GM12864 (cell line): Measurements from ENCODE around the gene MYL6B.

Source experiments
- DNase-seq: peaks from one replicate; pipeline ENCODE4 v3.0.0-alpha.2; 2011; ENCODE audit warnings: low read depth
- H3K4me3 ChIP-seq: 2 replicates; pipeline ENCODE4 v1.5.1; 2011; ENCODE audit warnings: mild to moderate bottlenecking, low read depth, low read length, control low read depth
- TF ChIP-seq, protein P1 (sequence below): IDR thresholded peaks from 2 replicates; pipeline ENCODE4 v1.5.1; 2011; ENCODE audit warnings: low read depth, mild to moderate bottlenecking, moderate library complexity, low read length, control low read depth, inconsistent platforms; ENCODE audit errors: missing control alignments

MYL6B gene

GRCh38 chr12:56202838-56203237, 50.5 kb downstream of the MYL6B start:
- H3K4me3 ChIP-seq, result no peak overlapping the region
- no peak for DNase-seq
- TF ChIP-seq, protein P1, sequence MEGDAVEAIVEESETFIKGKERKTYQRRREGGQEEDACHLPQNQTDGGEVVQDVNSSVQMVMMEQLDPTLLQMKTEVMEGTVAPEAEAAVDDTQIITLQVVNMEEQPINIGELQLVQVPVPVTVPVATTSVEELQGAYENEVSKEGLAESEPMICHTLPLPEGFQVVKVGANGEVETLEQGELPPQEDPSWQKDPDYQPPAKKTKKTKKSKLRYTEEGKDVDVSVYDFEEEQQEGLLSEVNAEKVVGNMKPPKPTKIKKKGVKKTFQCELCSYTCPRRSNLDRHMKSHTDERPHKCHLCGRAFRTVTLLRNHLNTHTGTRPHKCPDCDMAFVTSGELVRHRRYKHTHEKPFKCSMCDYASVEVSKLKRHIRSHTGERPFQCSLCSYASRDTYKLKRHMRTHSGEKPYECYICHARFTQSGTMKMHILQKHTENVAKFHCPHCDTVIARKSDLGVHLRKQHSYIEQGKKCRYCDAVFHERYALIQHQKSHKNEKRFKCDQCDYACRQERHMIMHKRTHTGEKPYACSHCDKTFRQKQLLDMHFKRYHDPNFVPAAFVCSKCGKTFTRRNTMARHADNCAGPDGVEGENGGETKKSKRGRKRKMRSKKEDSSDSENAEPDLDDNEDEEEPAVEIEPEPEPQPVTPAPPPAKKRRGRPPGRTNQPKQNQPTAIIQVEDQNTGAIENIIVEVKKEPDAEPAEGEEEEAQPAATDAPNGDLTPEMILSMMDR, result no peak

DNA sequence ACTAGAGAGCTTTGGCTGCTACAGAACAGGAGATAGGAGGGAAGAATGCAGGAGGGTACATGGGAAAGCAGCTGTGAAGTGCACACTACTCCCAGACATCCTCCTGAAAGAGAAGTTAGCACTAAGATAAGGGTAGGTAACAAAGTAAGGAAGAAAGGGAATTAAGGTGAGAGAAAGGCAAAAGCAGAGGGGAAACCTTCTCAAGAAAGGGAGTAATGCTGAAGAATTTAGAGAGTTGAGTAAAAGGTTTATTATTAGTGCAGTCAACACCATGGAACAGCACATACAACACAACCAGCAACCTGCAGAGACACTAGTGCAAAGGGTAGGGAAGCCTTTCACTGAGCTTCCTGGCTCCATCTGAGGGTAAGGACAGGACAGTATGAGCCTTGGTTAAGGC, 51.9 kb downstream of the MYL6B start:
- TF ChIP-seq, protein P1, result no peak
- H3K4me3 ChIP-seq, result no peak overlapping the region
- DNase-seq, result no peak

GRCh38 chr12:56205445-56205844, 53.1 kb downstream of the MYL6B start:
- no peak for DNase-seq
- TF ChIP-seq, protein P1, result peak; percentile 10
- H3K4me3 ChIP-seq, result no peak overlapping the region

- no peak overlapping the region for H3K4me3 ChIP-seq
- DNase-seq, result no peak
- TF ChIP-seq, protein P1, result peak; percentile 63
Observed at GRCh38 chr12:56206452-56207166, 54.2 kb downstream of the MYL6B start.
